Stimulated activated CD4-positive, alpha-beta T cell treated with anti-CD3 and anti-CD28 coated beads, Interleukin-4, amount 100 ng/mL, for 1 hour (primary cell): ENCODE measurements around the gene CLDN16.

Experiments used
- DNase-seq: peaks from one replicate; pipeline ENCODE4 v3.0.0-alpha.2; 2020

Gene CLDN16

GRCh38 chr3:190387578-190388213 lies at the start of gene CLDN16:
CLDN16 (plus strand) TSS chr3:190388163; CDS start chr3:190388330, 167 bp downstream.
- DNase-seq: no peak

- no peak for DNase-seq
These were observed 49.2 kb upstream of the CLDN16 start for GRCh38 chr3:190338717-190339116.

GRCh38 chr3:190339130-190339529 lies 48.8 kb upstream of the CLDN16 start:
- DNase-seq: no peak

- no peak for DNase-seq
These were observed 47.9 kb upstream of the CLDN16 start for GRCh38 chr3:190340071-190340470.

- DNase-seq: no peak
These were observed 42.7 kb upstream of the CLDN16 start for GRCh38 chr3:190345027-190345821.

- no peak for DNase-seq
These were observed 42.1 kb upstream of the CLDN16 start for GRCh38 chr3:190345878-190346277.

- no peak for DNase-seq
These were observed 41.4 kb upstream of the CLDN16 start for GRCh38 chr3:190346541-190346940.

GRCh38 chr3:190352861-190353457 lies 35.0 kb upstream of the CLDN16 start:
- no peak for DNase-seq

GRCh38 chr3:190356246-190356645 lies 31.7 kb upstream of the CLDN16 start:
- no peak for DNase-seq

GRCh38 chr3:190357468-190357867 lies 30.5 kb upstream of the CLDN16 start:
- no peak for DNase-seq

GRCh38 chr3:190359813-190360212 lies 28.1 kb upstream of the CLDN16 start:
- DNase-seq: no peak

- DNase-seq: no peak
These were observed 27.7 kb upstream of the CLDN16 start for GRCh38 chr3:190360228-190360627.

- DNase-seq: no peak
These were observed 26.2 kb upstream of the CLDN16 start for GRCh38 chr3:190361791-190362190.

GRCh38 chr3:190362258-190362657 lies 25.7 kb upstream of the CLDN16 start:
- DNase-seq: no peak

- DNase-seq: no peak
These were observed 21.8 kb upstream of the CLDN16 start for GRCh38 chr3:190366133-190366532.

GRCh38 chr3:190368881-190369280 lies 19.1 kb upstream of the CLDN16 start:
- DNase-seq: no peak

GRCh38 chr3:190369668-190370295 lies 18.2 kb upstream of the CLDN16 start:
- DNase-seq: no peak

- DNase-seq: no peak
These were observed 17.6 kb upstream of the CLDN16 start for GRCh38 chr3:190370369-190370768.

GRCh38 chr3:190371152-190371551 lies 16.8 kb upstream of the CLDN16 start:
- no peak for DNase-seq

- no peak for DNase-seq
These were observed 12.7 kb upstream of the CLDN16 start for GRCh38 chr3:190375246-190375645.

- no peak for DNase-seq
These were observed 12.3 kb upstream of the CLDN16 start for GRCh38 chr3:190375671-190376070.

- no peak for DNase-seq
These were observed 9.6 kb upstream of the CLDN16 start for GRCh38 chr3:190378240-190378891.

- DNase-seq: no peak
These were observed 7.8 kb upstream of the CLDN16 start for GRCh38 chr3:190380184-190380583.
